HG03095 (cell line): Measurements from ENCODE around the gene OGDHL.
"Not testable (repeated sequence)": the region's sequence is repeated elsewhere in the genome, so short reads cannot be mapped to it uniquely, and the experiment has no call there.

Experiments
- ATAC-seq: cut with Tn5 transposase; IDR thresholded peaks from one replicate; pipeline ENCODE4 v1.9.1; 2021; ENCODE audit warnings: moderate library complexity; ENCODE audit not compliant: unreplicated experiment

The OGDHL gene

GRCh38 chr10:49761789-49762565 lies at the start of gene OGDHL:
TSS of gene OGDHL (minus strand) at chr10:49762323. CDS start at chr10:49758592, 3,731 bp downstream.
- peak; percentile 55 for ATAC-seq

GRCh38 chr10:49803988-49804387 lies 41.9 kb upstream of the OGDHL start:
- no peak for ATAC-seq

GRCh38 chr10:49798275-49798674 lies 36.2 kb upstream of the OGDHL start:
- no peak for ATAC-seq

- no peak for ATAC-seq
These were observed 29.0 kb upstream of the OGDHL start for GRCh38 chr10:49791100-49791499.

- ATAC-seq = no peak
These were observed 22.6 kb upstream of the OGDHL start for GRCh38 chr10:49784681-49785080.

GRCh38 chr10:49783645-49784044 lies 21.5 kb upstream of the OGDHL start:
- ATAC-seq = no peak

GRCh38 chr10:49781247-49781646 lies 19.1 kb upstream of the OGDHL start:
- ATAC-seq = no peak

- ATAC-seq = no peak
These were observed 16.1 kb upstream of the OGDHL start for GRCh38 chr10:49778197-49778596.

GRCh38 chr10:49776851-49777250 lies 14.7 kb upstream of the OGDHL start:
- ATAC-seq = no peak

- no peak for ATAC-seq
These were observed 12.9 kb upstream of the OGDHL start for GRCh38 chr10:49775014-49775413.

- ATAC-seq = not testable (repeated sequence)
These were observed 10.8 kb upstream of the OGDHL start for GRCh38 chr10:49772944-49773343.

GRCh38 chr10:49771046-49771445 lies 8.9 kb upstream of the OGDHL start:
- ATAC-seq = not testable (repeated sequence)

GRCh38 chr10:49769692-49770091 lies 7.6 kb upstream of the OGDHL start:
- ATAC-seq = no peak

GRCh38 chr10:49768731-49769130 lies 6.6 kb upstream of the OGDHL start:
- ATAC-seq = no peak

- no peak for ATAC-seq
These were observed 6.2 kb upstream of the OGDHL start for GRCh38 chr10:49768329-49768728.

GRCh38 chr10:49767752-49768151 lies 5.6 kb upstream of the OGDHL start:
- no peak for ATAC-seq

GRCh38 chr10:49766484-49766883 lies 4.4 kb upstream of the OGDHL start:
- ATAC-seq = no peak

- no peak for ATAC-seq
These were observed 399 bp upstream of the OGDHL start for GRCh38 chr10:49762566-49762877.

GRCh38 chr10:49761201-49761788 lies 828 bp downstream of the OGDHL start:
- ATAC-seq = no peak

GRCh38 chr10:49760789-49761188 lies 1.3 kb downstream of the OGDHL start:
- no peak for ATAC-seq

- no peak for ATAC-seq
These were observed 2.2 kb downstream of the OGDHL start for GRCh38 chr10:49759787-49760551.
